Inflammatory macrophage treated with lipopolysaccharide for 1 hour (primary cell): ENCODE data around the gene PHOX2B.
"Not testable (repeated sequence)": the region's sequence is repeated elsewhere in the genome, so short reads cannot be mapped to it uniquely, and the experiment has no call there.

Source experiments
- DNase-seq, 2 donors: peaks; one replicate each; pipeline ENCODE4 v3.0.0-alpha.2; 2020 to 2022

PHOX2B gene

GRCh38 chr4:41747230-41748055 is 1.1 kb downstream of the PHOX2B start:
- no peak for DNase-seq

- no peak for DNase-seq
These were observed 1.9 kb downstream of the PHOX2B start for GRCh38 chr4:41746440-41747229.

- no peak for DNase-seq
These were observed 2.5 kb downstream of the PHOX2B start for GRCh38 chr4:41746025-41746439.

- no peak for DNase-seq
These were observed 3.1 kb downstream of the PHOX2B start for GRCh38 chr4:41745292-41746024.

GRCh38 chr4:41744572-41745291 is 3.8 kb downstream of the PHOX2B start:
- no peak for DNase-seq

GRCh38 chr4:41741354-41741753 is 7.2 kb downstream of the PHOX2B start:
- DNase-seq, result no peak

GRCh38 chr4:41737491-41737890 is 11.0 kb downstream of the PHOX2B start:
- not testable (repeated sequence) for DNase-seq

GRCh38 chr4:41734371-41734770 is 14.2 kb downstream of the PHOX2B start:
- DNase-seq, result no peak

GRCh38 chr4:41731569-41732126 is 16.9 kb downstream of the PHOX2B start:
- no peak for DNase-seq

- no peak for DNase-seq
These were observed 20.0 kb downstream of the PHOX2B start for GRCh38 chr4:41728573-41728913.

- no peak for DNase-seq
These were observed 20.5 kb downstream of the PHOX2B start for GRCh38 chr4:41727861-41728572.

GRCh38 chr4:41725254-41725653 is 23.3 kb downstream of the PHOX2B start:
- DNase-seq, result no peak

GRCh38 chr4:41723286-41723685 is 25.2 kb downstream of the PHOX2B start:
- no peak for DNase-seq

- DNase-seq, result no peak
These were observed 26.3 kb downstream of the PHOX2B start for GRCh38 chr4:41722181-41722580.

GRCh38 chr4:41719417-41719816 is 29.1 kb downstream of the PHOX2B start:
- no peak for DNase-seq

- no peak for DNase-seq
These were observed 29.6 kb downstream of the PHOX2B start for GRCh38 chr4:41718907-41719306.

GRCh38 chr4:41715155-41715554 is 33.4 kb downstream of the PHOX2B start:
- no peak for DNase-seq

GRCh38 chr4:41714364-41715000 is 34.0 kb downstream of the PHOX2B start:
- DNase-seq, result no peak

- DNase-seq, result no peak
These were observed 34.8 kb downstream of the PHOX2B start for GRCh38 chr4:41713768-41714167.

- DNase-seq, result no peak
These were observed 36.1 kb downstream of the PHOX2B start for GRCh38 chr4:41712425-41712824.

GRCh38 chr4:41711654-41712053 is 36.9 kb downstream of the PHOX2B start:
- DNase-seq, result not testable (repeated sequence)
